Measurements from ENCODE around the gene GMCL1.

GMCL1 gene

GRCh38 chr2:69817729-69818501 is 11.5 kb upstream of the GMCL1 start:
- Histone ChIP-seq H3K4me1 (ENCODE audit: control insufficient read depth, low read length) (peaks cover 7% of the 10 kb centered on the region), H3K27me3 (ENCODE audit: control insufficient read depth, low read length) (no peaks in the 10 kb centered on the region), H3K4me2 (ENCODE audit: low read length) (no peak overlapping the region), H3K9me3 (ENCODE audit: control insufficient read depth, insufficient read depth, low read length) (no peaks in the 10 kb centered on the region), H3K27ac (ENCODE audit: low read depth, low read length) (no peak overlapping the region), H3K79me2 (ENCODE audit: control insufficient read depth, low read length) (no peaks in the 10 kb centered on the region), H3F3A (ENCODE audit: control insufficient read depth, insufficient read depth) (no peaks in the 10 kb centered on the region), H3K36me3 (ENCODE audit: control insufficient read depth, low read length) (no peaks in the 10 kb centered on the region), H3K4me3 (ENCODE audit: low read length) (no peak overlapping the region), H4K20me1 (ENCODE audit: control insufficient read depth, insufficient read depth, low read depth, low read length) (no peaks in the 10 kb centered on the region), H3K9me2 (replicated peaks; ENCODE audit: control insufficient read depth, low read length) (no peaks in the 10 kb centered on the region)
- TF ChIP-seq, protein P1, sequence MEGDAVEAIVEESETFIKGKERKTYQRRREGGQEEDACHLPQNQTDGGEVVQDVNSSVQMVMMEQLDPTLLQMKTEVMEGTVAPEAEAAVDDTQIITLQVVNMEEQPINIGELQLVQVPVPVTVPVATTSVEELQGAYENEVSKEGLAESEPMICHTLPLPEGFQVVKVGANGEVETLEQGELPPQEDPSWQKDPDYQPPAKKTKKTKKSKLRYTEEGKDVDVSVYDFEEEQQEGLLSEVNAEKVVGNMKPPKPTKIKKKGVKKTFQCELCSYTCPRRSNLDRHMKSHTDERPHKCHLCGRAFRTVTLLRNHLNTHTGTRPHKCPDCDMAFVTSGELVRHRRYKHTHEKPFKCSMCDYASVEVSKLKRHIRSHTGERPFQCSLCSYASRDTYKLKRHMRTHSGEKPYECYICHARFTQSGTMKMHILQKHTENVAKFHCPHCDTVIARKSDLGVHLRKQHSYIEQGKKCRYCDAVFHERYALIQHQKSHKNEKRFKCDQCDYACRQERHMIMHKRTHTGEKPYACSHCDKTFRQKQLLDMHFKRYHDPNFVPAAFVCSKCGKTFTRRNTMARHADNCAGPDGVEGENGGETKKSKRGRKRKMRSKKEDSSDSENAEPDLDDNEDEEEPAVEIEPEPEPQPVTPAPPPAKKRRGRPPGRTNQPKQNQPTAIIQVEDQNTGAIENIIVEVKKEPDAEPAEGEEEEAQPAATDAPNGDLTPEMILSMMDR (IDR thresholded peaks at IDR 0.05; ENCODE audit: low read depth, low read length, poor library complexity, severe bottlenecking), result no peak
- no peak for TF ChIP-seq EZH2phosphoT487 (IDR thresholded peaks at IDR 0.05; ENCODE audit: borderline replicate concordance, low read length)

DNA sequence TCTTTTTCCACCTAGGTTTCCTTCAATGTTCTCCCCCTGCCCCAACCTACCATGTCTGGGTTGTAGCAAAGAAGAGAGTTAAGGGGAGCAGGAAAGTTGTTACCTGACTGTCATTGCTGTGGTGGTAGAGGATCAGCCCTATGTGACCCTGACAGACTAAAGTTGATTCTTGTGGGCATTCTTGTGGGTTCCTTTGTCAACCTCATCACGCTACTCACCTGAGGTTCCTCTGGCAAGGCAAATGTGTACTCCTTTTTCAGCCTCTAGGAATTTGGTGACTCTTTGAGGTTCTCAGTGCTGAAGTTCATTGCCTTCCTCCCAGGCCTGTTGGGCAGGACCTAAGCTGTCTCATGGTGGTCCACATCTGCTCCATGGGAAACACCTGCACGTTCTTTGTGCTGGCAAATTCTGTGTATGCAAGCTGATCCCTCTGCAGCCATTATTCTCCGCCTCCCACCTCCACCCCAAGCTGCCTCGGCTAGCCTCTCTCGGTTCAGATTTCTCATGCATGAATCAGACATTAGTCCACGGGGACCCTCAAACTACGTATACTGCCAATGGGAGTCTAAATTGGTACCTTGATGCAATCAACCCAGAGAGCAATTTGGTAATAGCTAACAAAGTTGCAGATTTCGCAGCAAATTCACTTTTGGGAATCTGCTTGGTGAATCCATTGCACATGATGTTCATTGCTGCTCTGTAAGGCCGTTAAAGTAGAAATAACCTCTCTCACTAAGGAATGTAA is 1.5 kb upstream of the GMCL1 start:
- H4K20me1 ChIP-seq (ENCODE audit: control insufficient read depth, insufficient read depth, low read depth, low read length), result peaks cover 4% of the 10 kb centered on the region; the same call in 1 of the 2 replicates
- peak overlapping the region; percentile 88; the same call in 1 of the 2 replicates for H3K4me2 ChIP-seq (ENCODE audit: low read length)
- no peak overlapping the region for H3K27ac ChIP-seq (ENCODE audit: low read depth, low read length)
- no peaks in the 10 kb centered on the region for H3K27me3 ChIP-seq (ENCODE audit: control insufficient read depth, low read length)
- TF ChIP-seq, protein P1 (IDR thresholded peaks at IDR 0.05; ENCODE audit: low read depth, low read length, poor library complexity, severe bottlenecking), result no peak
- TF ChIP-seq EZH2phosphoT487 (IDR thresholded peaks at IDR 0.05; ENCODE audit: borderline replicate concordance, low read length), result no peak
- H3K9me2 ChIP-seq (replicated peaks; ENCODE audit: control insufficient read depth, low read length), result no peaks in the 10 kb centered on the region
- no peaks in the 10 kb centered on the region for H3K9me3 ChIP-seq (ENCODE audit: control insufficient read depth, insufficient read depth, low read length)
- peaks cover 19% of the 10 kb centered on the region for H3K36me3 ChIP-seq (ENCODE audit: control insufficient read depth, low read length)
- 0 out of 2 replicates have a peak overlapping the region, but pooled peaks have one; percentile 96 for H3K4me3 ChIP-seq (ENCODE audit: low read length)
- H3F3A ChIP-seq (ENCODE audit: control insufficient read depth, insufficient read depth), result peaks cover 2% of the 10 kb centered on the region; the same call in 1 of the 2 replicates
- peaks cover 35% of the 10 kb centered on the region for H3K79me2 ChIP-seq (ENCODE audit: control insufficient read depth, low read length)
- peaks cover 35% of the 10 kb centered on the region for H3K4me1 ChIP-seq (ENCODE audit: control insufficient read depth, low read length)

GRCh38 chr2:69828938-69829255 is 563 bp upstream of the GMCL1 start:
- Histone ChIP-seq H3F3A (ENCODE audit: control insufficient read depth, insufficient read depth) (peaks cover 2% of the 10 kb centered on the region; the same call in 1 of the 2 replicates), H3K9me2 (replicated peaks; ENCODE audit: control insufficient read depth, low read length) (no peaks in the 10 kb centered on the region), H3K4me1 (ENCODE audit: control insufficient read depth, low read length) (peaks cover 41% of the 10 kb centered on the region), H3K36me3 (ENCODE audit: control insufficient read depth, low read length) (peaks cover 23% of the 10 kb centered on the region), H3K79me2 (ENCODE audit: control insufficient read depth, low read length) (peaks cover 44% of the 10 kb centered on the region), H3K4me2 (ENCODE audit: low read length) (peak overlapping the region; percentile 88), H3K9me3 (ENCODE audit: control insufficient read depth, insufficient read depth, low read length) (no peaks in the 10 kb centered on the region), H4K20me1 (ENCODE audit: control insufficient read depth, insufficient read depth, low read depth, low read length) (peaks cover 4% of the 10 kb centered on the region; the same call in 1 of the 2 replicates), H3K4me3 (ENCODE audit: low read length) (peak overlapping the region; percentile 96), H3K27ac (ENCODE audit: low read depth, low read length) (peak overlapping the region; percentile 68), H3K27me3 (ENCODE audit: control insufficient read depth, low read length) (no peaks in the 10 kb centered on the region)
- TF ChIP-seq EZH2phosphoT487 (IDR thresholded peaks at IDR 0.05; ENCODE audit: borderline replicate concordance, low read length), result no peak
- TF ChIP-seq, protein P1 (IDR thresholded peaks at IDR 0.05; ENCODE audit: low read depth, low read length, poor library complexity, severe bottlenecking), result no peak

All from DOHH2 (cell line).